PC-3 (cell line): ENCODE measurements around the gene STK25. TPM values are rescaled to one million over a fixed set of nuclear protein-coding genes. Genes with fewer than 3 reads are reported as not detected.

Source experiments
- ATAC-seq: fragments of 200-7000 bp; cut with Tn5 transposase; 2 replicates; pipeline ENCODE4 v1.9.1; 2020; ENCODE audit warnings: mild to moderate bottlenecking, moderate library complexity
- BruUV-seq: library from RNA; stranded (reverse); fragments of 400-500 nt; replicated peaks from 2 replicates; lab custom pipeline; 2021; lab: Mats Ljungman, UMichigan
- CTCF ChIA-PET: fragments of 300-600 bp; sonication (Branson Sonifier 250); formaldehyde crosslinking; loops from one replicate; lab custom pipeline; 2022; ENCODE audit warnings: antibody characterized with exemption; lab: Charles Lee
- POLR2A ChIA-PET: fragments of 300-600 bp; sonication (Branson Sonifier 250); formaldehyde crosslinking; loops from one replicate; lab custom pipeline; 2022; ENCODE audit warnings: antibody characterized with exemption; ENCODE audit not compliant: unreplicated experiment; lab: Charles Lee
- DNase-seq: peaks from one replicate; pipeline ENCODE4 v3.0.0-alpha.2; 2015
- H2AFZ ChIP-seq: fragments of 300-600 bp; sonication (generic); 2 replicates; pipeline ENCODE4 v1.6.0; 2016; ENCODE audit warnings: antibody characterized with exemption, low read length
- H3F3A ChIP-seq: fragments of 300-600 bp; sonication (generic); one replicate; pipeline ENCODE4 v1.6.0; 2017; ENCODE audit warnings: antibody characterized with exemption, low read length, control low read depth, mild to moderate bottlenecking; ENCODE audit not compliant: unreplicated experiment
- H3K27ac ChIP-seq: fragments of 300-600 bp; sonication (generic); 2 replicates; pipeline ENCODE4 v1.5.1; 2016; ENCODE audit warnings: mild to moderate bottlenecking, low read length
- H3K27me3 ChIP-seq: fragments of 300-600 bp; sonication (generic); 2 replicates; pipeline ENCODE4 v1.6.1; 2016; ENCODE audit warnings: low read length, mixed read lengths
- H3K36me3 ChIP-seq: fragments of 300-600 bp; sonication (generic); 2 replicates; pipeline ENCODE4 v1.6.1; 2016; ENCODE audit warnings: low read depth, mixed run types, low read length, mixed read lengths
- H3K4me1 ChIP-seq: fragments of 300-600 bp; sonication (generic); 2 replicates; pipeline ENCODE4 v1.5.1; 2016; ENCODE audit warnings: low read length; ENCODE audit not compliant: insufficient read depth
- H3K4me2 ChIP-seq: fragments of 300-600 bp; sonication (generic); 2 replicates; pipeline ENCODE4 v1.6.0; 2016; ENCODE audit warnings: low read length
- H3K4me3 ChIP-seq: fragments of 300-600 bp; sonication (generic); 2 replicates; pipeline ENCODE4 v1.5.1; 2016; ENCODE audit warnings: mild to moderate bottlenecking, low read length, mixed read lengths
- H3K79me2 ChIP-seq: fragments of 300-600 bp; sonication (generic); 2 replicates; pipeline ENCODE4 v1.6.1; 2017; ENCODE audit warnings: low read length, mixed read lengths
- H3K9ac ChIP-seq: fragments of 300-600 bp; sonication (generic); 2 replicates; pipeline ENCODE4 v1.6.0; 2016; ENCODE audit warnings: mild to moderate bottlenecking, low read length
- H3K9me2 ChIP-seq: fragments of 300-600 bp; sonication (generic); replicated peaks from 2 replicates; pipeline ENCODE4 v1.6.1; 2016; ENCODE audit warnings: mixed run types, low read length, mixed read lengths
- H3K9me3 ChIP-seq: fragments of 300-600 bp; sonication (generic); 2 replicates; pipeline ENCODE4 v1.6.1; 2016; ENCODE audit warnings: low read length, mixed read lengths
- H4K20me1 ChIP-seq: fragments of 300-600 bp; sonication (generic); 2 replicates; pipeline ENCODE4 v1.6.1; 2016; ENCODE audit warnings: low read length, mixed read lengths
- EZH2 ChIP-seq: fragments of 300-600 bp; sonication (generic); IDR thresholded peaks from one replicate; pipeline ENCODE4 v1.6.1; 2017; ENCODE audit warnings: antibody characterized with exemption, mild to moderate bottlenecking, low read length; ENCODE audit not compliant: unreplicated experiment
- EZH2phosphoT487 ChIP-seq: fragments of 300-600 bp; sonication (generic); IDR thresholded peaks from 2 replicates; pipeline ENCODE4 v1.6.1; 2018; ENCODE audit warnings: mild to moderate bottlenecking, antibody characterized with exemption, low read length, borderline replicate concordance
- intact Hi-C: fragments of 100-400 bp; cut with micrococcal nuclease; formaldehyde crosslinking; loops from 2 replicates; pipeline ENCODE4 v1.9.0; 2023
- total RNA-seq: library from RNA; depleted of rRNA; stranded (reverse); fragments of >200 nt; gene quantifications from 2 replicates; pipeline ENCODE4 v1.2.3, GENCODE V29; 2014
- TF ChIP-seq, protein P1 (sequence below): fragments of 300-600 bp; sonication (generic); conservative IDR thresholded peaks from 2 replicates; pipeline ENCODE4 v1.5.1; 2017; ENCODE audit warnings: antibody characterized with exemption, low read depth, mild to moderate bottlenecking, low read length

STK25 gene
- total RNA-seq, 1 experiment from 2014 or later, result 198 TPM

DNA sequence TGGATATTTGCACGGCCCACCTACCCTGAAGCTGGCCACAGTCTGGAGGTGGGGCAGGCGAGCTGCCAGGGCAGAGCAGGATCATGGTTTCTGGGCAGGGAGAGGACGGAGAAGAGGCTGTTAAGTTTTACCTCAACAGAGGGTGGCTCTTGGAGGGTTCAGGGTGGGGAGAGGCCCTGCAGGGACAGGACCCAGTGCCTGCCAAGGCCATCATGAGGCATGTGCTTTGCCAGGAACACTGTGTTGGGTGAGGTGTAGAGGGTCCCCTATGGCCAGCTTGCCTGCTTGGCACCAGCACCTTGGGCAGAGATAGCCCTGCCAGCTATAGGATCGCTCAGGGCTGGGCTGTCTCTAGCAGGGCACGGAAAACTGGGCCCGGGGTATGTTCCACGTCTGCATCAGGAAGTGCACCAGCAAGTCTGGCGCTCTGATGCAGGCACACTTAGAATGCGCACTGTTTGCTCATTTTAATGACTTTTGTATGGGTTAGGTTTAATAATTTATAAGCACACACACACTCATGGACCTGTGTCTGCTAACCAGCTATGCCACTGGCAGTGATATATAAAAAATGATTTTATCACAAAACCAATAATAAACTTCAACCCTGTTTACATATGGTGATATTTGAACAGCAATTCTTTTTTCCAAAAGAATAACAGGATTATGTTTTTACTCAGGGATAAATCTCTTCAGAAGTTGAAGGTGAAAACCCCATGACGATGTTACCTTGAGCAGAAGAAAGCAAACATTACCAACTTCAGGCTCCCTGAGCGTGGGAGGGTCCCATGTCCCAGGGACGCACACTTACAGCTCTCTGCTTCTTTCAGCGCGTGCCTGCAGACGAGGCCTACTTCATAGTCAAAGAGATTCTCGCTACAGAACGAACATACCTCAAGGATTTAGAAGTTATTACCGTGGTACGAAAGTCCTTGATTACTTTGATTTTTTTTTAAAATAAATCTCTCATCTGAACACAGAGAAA lies 46.4 kb downstream of the STK25 start:
- no peak overlapping the region for H3K9ac ChIP-seq

DNA sequence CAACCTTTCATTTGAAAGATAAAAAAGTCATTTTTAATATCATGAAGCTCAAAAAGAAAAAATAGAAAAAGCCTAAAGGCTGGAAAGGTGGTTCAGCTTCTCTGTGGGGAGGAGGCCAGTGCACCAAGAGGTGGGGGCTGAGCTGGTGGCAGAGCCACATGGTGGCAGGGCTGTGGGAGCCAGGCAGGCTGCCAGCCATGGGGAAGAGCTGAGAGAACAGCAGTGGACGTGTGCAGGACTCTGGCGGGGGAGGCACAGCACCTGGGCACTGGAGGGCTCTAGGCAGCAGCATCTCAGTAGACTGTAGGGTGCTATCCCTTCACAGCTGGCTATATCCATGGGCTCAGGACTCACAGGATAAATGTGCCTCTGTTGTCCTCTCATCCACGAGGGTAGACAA lies 47.8 kb downstream of the STK25 start:
- intact Hi-C loops, result no loop called here
- H3K36me3 ChIP-seq, result no peaks in the 10 kb centered on the region
- H4K20me1 ChIP-seq, result no peaks in the 10 kb centered on the region
- POLR2A ChIA-PET, result no interaction called here
- TF ChIP-seq EZH2, result no peak
- TF ChIP-seq, protein P1, sequence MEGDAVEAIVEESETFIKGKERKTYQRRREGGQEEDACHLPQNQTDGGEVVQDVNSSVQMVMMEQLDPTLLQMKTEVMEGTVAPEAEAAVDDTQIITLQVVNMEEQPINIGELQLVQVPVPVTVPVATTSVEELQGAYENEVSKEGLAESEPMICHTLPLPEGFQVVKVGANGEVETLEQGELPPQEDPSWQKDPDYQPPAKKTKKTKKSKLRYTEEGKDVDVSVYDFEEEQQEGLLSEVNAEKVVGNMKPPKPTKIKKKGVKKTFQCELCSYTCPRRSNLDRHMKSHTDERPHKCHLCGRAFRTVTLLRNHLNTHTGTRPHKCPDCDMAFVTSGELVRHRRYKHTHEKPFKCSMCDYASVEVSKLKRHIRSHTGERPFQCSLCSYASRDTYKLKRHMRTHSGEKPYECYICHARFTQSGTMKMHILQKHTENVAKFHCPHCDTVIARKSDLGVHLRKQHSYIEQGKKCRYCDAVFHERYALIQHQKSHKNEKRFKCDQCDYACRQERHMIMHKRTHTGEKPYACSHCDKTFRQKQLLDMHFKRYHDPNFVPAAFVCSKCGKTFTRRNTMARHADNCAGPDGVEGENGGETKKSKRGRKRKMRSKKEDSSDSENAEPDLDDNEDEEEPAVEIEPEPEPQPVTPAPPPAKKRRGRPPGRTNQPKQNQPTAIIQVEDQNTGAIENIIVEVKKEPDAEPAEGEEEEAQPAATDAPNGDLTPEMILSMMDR, result no peak
- TF ChIP-seq EZH2phosphoT487, result no peak
- DNase-seq (no peak), ATAC-seq (no peak)
- H3K4me3 ChIP-seq, result no peak overlapping the region
- H2AFZ ChIP-seq, result no peak overlapping the region
- no peaks in the 10 kb centered on the region for H3K79me2 ChIP-seq
- H3K4me2 ChIP-seq, result no peak overlapping the region
- BruUV-seq, result no TSS peak
- no peaks in the 10 kb centered on the region for H3K9me2 ChIP-seq
- no peak overlapping the region for H3K27ac ChIP-seq
- no peaks in the 10 kb centered on the region for H3K27me3 ChIP-seq
- H3K9me3 ChIP-seq, result no peaks in the 10 kb centered on the region
- H3F3A ChIP-seq, result no peaks in the 10 kb centered on the region
- CTCF ChIA-PET, result no interaction called here
- no peak overlapping the region for H3K9ac ChIP-seq
- H3K4me1 ChIP-seq, result no peaks in the 10 kb centered on the region

More for the DNA sequence above, 46.4 kb downstream of the STK25 start:
- BruUV-seq, result no TSS peak
- Histone ChIP-seq H3K27me3 (no peaks in the 10 kb centered on the region), H3K4me3 (no peak overlapping the region), H3K9me2 (no peaks in the 10 kb centered on the region), H4K20me1 (no peaks in the 10 kb centered on the region), H3F3A (no peaks in the 10 kb centered on the region), H3K27ac (no peak overlapping the region), H2AFZ (no peak overlapping the region), H3K79me2 (no peaks in the 10 kb centered on the region), H3K36me3 (no peaks in the 10 kb centered on the region), H3K4me1 (no peaks in the 10 kb centered on the region), H3K9me3 (no peaks in the 10 kb centered on the region), H3K4me2 (no peak overlapping the region)
- intact Hi-C loops, result no loop called here
- ATAC-seq, result peak; percentile 57
- DNase-seq, result no peak
- POLR2A ChIA-PET, result no interaction called here
- CTCF ChIA-PET, result no interaction called here
- TF ChIP-seq EZH2phosphoT487, result no peak
- TF ChIP-seq EZH2, result no peak
- TF ChIP-seq, protein P1, result no peak

DNA sequence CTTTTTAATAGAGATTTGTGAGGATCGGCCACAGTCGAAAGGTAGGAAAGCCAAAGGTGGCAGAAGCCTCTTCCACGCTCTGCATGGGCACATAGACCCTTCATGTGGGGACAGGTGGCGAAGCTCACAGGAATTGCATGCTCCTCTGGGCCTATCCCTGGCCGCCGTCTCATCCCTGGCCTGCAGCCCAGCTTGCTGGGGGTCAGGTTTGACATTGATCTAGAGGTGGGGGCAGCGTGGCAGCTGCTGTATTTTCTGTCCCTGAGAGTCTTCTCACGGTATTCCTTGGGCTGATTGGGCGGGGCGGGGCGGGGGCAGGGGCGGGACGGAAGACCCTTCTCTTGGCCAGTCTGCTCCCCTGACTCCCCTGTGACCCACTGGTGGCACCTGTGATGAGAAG lies 48.9 kb downstream of the STK25 start:
- Histone ChIP-seq H3K27me3 (no peaks in the 10 kb centered on the region), H3K9me2 (no peaks in the 10 kb centered on the region), H3K9ac (no peak overlapping the region), H3K4me2 (no peak overlapping the region), H3K79me2 (no peaks in the 10 kb centered on the region), H3K9me3 (no peaks in the 10 kb centered on the region), H3K27ac (no peak overlapping the region), H3F3A (no peaks in the 10 kb centered on the region), H2AFZ (no peak overlapping the region), H3K36me3 (no peaks in the 10 kb centered on the region), H3K4me3 (no peak overlapping the region), H3K4me1 (no peaks in the 10 kb centered on the region), H4K20me1 (no peaks in the 10 kb centered on the region)
- CTCF ChIA-PET, result no interaction called here
- DNase-seq, result no peak
- POLR2A ChIA-PET, result no interaction called here
- TF ChIP-seq EZH2phosphoT487, result no peak
- TF ChIP-seq, protein P1, result no peak
- no peak for TF ChIP-seq EZH2
- no TSS peak for BruUV-seq
- no peak for ATAC-seq
- intact Hi-C loops, result no loop called here
